Prostate gland (tissue), 2 donors: ENCODE data around the gene BLOC1S4.

Source experiments
- POLR2A ChIP-seq: fragments of 450-650 bp; IDR thresholded peaks from one replicate; pipeline ENCODE4 v1.6.1; 2016; ENCODE audit warnings: antibody characterized with exemption, mild to moderate bottlenecking
- TF ChIP-seq, protein P1 (sequence below), 4 experiments: fragments of 200-600 bp in 2 of 4; fragments of 450-650 bp in 2 of 4; sonication (generic) in 2 of 4; IDR thresholded peaks; 1 replicate in 3 of 4; 2 replicates in 1 of 4; pipeline ENCODE4 v1.5.1; 2016 to 2019; ENCODE audit warnings: antibody characterized with exemption in 4 of 4, mild to moderate bottlenecking in 2 of 4, moderate library complexity in 2 of 4

GRCh38 chr4:6674500-6675149 is 41.3 kb upstream of the BLOC1S4 start:
- TF ChIP-seq, protein P1, sequence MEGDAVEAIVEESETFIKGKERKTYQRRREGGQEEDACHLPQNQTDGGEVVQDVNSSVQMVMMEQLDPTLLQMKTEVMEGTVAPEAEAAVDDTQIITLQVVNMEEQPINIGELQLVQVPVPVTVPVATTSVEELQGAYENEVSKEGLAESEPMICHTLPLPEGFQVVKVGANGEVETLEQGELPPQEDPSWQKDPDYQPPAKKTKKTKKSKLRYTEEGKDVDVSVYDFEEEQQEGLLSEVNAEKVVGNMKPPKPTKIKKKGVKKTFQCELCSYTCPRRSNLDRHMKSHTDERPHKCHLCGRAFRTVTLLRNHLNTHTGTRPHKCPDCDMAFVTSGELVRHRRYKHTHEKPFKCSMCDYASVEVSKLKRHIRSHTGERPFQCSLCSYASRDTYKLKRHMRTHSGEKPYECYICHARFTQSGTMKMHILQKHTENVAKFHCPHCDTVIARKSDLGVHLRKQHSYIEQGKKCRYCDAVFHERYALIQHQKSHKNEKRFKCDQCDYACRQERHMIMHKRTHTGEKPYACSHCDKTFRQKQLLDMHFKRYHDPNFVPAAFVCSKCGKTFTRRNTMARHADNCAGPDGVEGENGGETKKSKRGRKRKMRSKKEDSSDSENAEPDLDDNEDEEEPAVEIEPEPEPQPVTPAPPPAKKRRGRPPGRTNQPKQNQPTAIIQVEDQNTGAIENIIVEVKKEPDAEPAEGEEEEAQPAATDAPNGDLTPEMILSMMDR (IDR thresholded peaks at IDR 0.05) = peak in 3 of 4 experiments; percentile 42 to 69 (median 61)
- TF ChIP-seq POLR2A = no peak
